Activated CD8-positive, alpha-beta T cell treated with anti-CD3 and anti-CD28 coated beads for 36 hours (primary cell): ENCODE data around the gene USP50. TPM values are rescaled to one million over a fixed set of nuclear protein-coding genes. Genes with fewer than 3 reads are reported as not detected.
"Not testable (repeated sequence)": the region's sequence is repeated elsewhere in the genome, so short reads cannot be mapped to it uniquely, and the experiment has no call there.

Experiments used
- ATAC-seq: fragments of 200-7000 bp; cut with Tn5 transposase; one replicate; pipeline ENCODE4 v1.10.0; 2021; ENCODE audit warnings: mild to moderate bottlenecking, moderate library complexity
- CTCF ChIA-PET: fragments of 350-600 bp; sonication (Branson Sonifier 250); formaldehyde crosslinking; loops from one replicate; lab custom pipeline; 2021; ENCODE audit warnings: antibody characterized with exemption; lab: Charles Lee
- POLR2A ChIA-PET: fragments of 350-600 bp; sonication (Branson Sonifier 250); formaldehyde crosslinking; loops from one replicate; lab custom pipeline; 2021; ENCODE audit warnings: antibody characterized with exemption; lab: Charles Lee
- DNase-seq: peaks from one replicate; pipeline ENCODE4 v3.0.0-alpha.2; 2020
- H3K27ac Mint-ChIP-seq: one replicate; pipeline ENCODE4 v1.8.0; 2021; ENCODE audit warnings: mild to moderate bottlenecking, mixed read lengths
- H3K27me3 Mint-ChIP-seq: one replicate; pipeline ENCODE4 v1.8.0; 2021; ENCODE audit warnings: mixed read lengths
- H3K36me3 Mint-ChIP-seq: one replicate; pipeline ENCODE4 v1.8.0; 2021; ENCODE audit warnings: low read depth, mixed read lengths
- H3K4me1 Mint-ChIP-seq: one replicate; pipeline ENCODE4 v1.8.0; 2021; ENCODE audit warnings: low read depth, mixed read lengths
- H3K4me3 Mint-ChIP-seq: one replicate; pipeline ENCODE4 v1.8.0; 2021; ENCODE audit warnings: mild to moderate bottlenecking, moderate library complexity, mixed read lengths
- H3K9me3 Mint-ChIP-seq: one replicate; pipeline ENCODE4 v1.8.0; 2021; ENCODE audit warnings: mixed read lengths
- intact Hi-C: fragments of 100-400 bp; cut with micrococcal nuclease; formaldehyde crosslinking; loops from one replicate; pipeline ENCODE4 v1.10.0; 2022
- total RNA-seq, 2 experiments: library from RNA; stranded (reverse); gene quantifications; one replicate each; pipeline ENCODE4 v1.2.3, GENCODE V29; 2021
- TF ChIP-seq, protein P1 (sequence below): fragments of 200-600 bp; IDR thresholded peaks from one replicate; pipeline ENCODE4 v1.8.0; 2022; ENCODE audit warnings: antibody characterized with exemption, mild to moderate bottlenecking

USP50 gene
- total RNA-seq, 2 experiments from 2014 or later, result not detected

- Mint-ChIP-seq H3K27ac (no peak overlapping the region), H3K4me3 (no peak overlapping the region), H3K4me1 (no peaks in the 10 kb centered on the region), H3K27me3 (no peaks in the 10 kb centered on the region), H3K36me3 (peaks cover 3% of the 10 kb centered on the region), H3K9me3 (no peaks in the 10 kb centered on the region)
- intact Hi-C loops, result no loop called here
- ChIA-PET POLR2A (no interaction called here), CTCF (no interaction called here)
- TF ChIP-seq, protein P1, sequence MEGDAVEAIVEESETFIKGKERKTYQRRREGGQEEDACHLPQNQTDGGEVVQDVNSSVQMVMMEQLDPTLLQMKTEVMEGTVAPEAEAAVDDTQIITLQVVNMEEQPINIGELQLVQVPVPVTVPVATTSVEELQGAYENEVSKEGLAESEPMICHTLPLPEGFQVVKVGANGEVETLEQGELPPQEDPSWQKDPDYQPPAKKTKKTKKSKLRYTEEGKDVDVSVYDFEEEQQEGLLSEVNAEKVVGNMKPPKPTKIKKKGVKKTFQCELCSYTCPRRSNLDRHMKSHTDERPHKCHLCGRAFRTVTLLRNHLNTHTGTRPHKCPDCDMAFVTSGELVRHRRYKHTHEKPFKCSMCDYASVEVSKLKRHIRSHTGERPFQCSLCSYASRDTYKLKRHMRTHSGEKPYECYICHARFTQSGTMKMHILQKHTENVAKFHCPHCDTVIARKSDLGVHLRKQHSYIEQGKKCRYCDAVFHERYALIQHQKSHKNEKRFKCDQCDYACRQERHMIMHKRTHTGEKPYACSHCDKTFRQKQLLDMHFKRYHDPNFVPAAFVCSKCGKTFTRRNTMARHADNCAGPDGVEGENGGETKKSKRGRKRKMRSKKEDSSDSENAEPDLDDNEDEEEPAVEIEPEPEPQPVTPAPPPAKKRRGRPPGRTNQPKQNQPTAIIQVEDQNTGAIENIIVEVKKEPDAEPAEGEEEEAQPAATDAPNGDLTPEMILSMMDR, result no peak
- ATAC-seq (no peak), DNase-seq (no peak)
Measured at GRCh38 chr15:50513001-50513400, 33.5 kb downstream of the USP50 start.

DNA sequence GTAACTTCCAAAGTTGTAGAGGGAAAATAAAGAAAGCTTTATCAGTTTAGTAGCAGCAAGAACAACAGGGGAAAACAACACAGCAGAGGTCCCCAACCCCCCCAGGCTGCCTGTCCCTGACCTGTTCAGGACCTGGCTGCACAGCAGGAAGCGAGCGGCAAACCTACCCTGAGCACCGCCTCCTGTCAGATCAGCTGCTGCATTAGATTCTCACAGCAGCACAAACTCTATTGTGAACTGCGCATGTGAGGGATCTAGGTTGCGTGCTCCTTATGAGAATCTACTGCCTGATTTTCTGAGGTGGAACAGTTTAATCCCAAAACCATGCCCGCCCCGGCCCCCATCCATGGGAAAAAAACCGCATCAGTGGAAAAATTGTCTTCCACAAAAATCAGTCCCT is 40.3 kb downstream of the USP50 start:
- no peak for ATAC-seq
- Mint-ChIP-seq H3K27ac (no peak overlapping the region), H3K4me3 (no peak overlapping the region), H3K27me3 (no peaks in the 10 kb centered on the region), H3K9me3 (no peaks in the 10 kb centered on the region), H3K4me1 (no peaks in the 10 kb centered on the region), H3K36me3 (peaks cover 9% of the 10 kb centered on the region)
- ChIA-PET CTCF (no interaction called here), POLR2A (interaction anchor here (0.6 kb wide), 1 partner anchor 131 kb away, joined by 5 read pairs; no protein-coding TSS in a partner anchor)
- TF ChIP-seq, protein P1, result no peak
- intact Hi-C loops, result no loop called here
- DNase-seq, result no peak

GRCh38 chr15:50505656-50506055 is 40.8 kb downstream of the USP50 start:
- H3K9me3 Mint-ChIP-seq, H3K27me3 Mint-ChIP-seq, H3K27ac Mint-ChIP-seq, H3K36me3 Mint-ChIP-seq, DNase-seq, ATAC-seq, H3K4me1 Mint-ChIP-seq, CTCF ChIA-PET, intact Hi-C loops, H3K4me3 Mint-ChIP-seq, POLR2A ChIA-PET: not testable (repeated sequence)

- Mint-ChIP-seq H3K4me1 (no peaks in the 10 kb centered on the region), H3K9me3 (no peaks in the 10 kb centered on the region), H3K4me3 (no peak overlapping the region), H3K27ac (no peak overlapping the region), H3K27me3 (no peaks in the 10 kb centered on the region), H3K36me3 (peaks cover 25% of the 10 kb centered on the region)
- intact Hi-C loops, result no loop called here
- DNase-seq (no peak), ATAC-seq (no peak)
- POLR2A ChIA-PET, result no interaction called here
- TF ChIP-seq, protein P1, result no peak
- CTCF ChIA-PET, result interaction anchor here (1.0 kb wide), 1 partner anchor 28 kb away, joined by 3 read pairs; no protein-coding TSS in a partner anchor
Measured at GRCh38 chr15:50503144-50503543, 43.3 kb downstream of the USP50 start.

GRCh38 chr15:50501815-50502214 is 44.7 kb downstream of the USP50 start:
- CTCF ChIA-PET, result interaction anchor here (0.6 kb wide), 1 partner anchor 596 kb away, joined by 3 read pairs; no protein-coding TSS in a partner anchor
- H3K4me1 Mint-ChIP-seq, result no peaks in the 10 kb centered on the region
- POLR2A ChIA-PET, result no interaction called here

More at GRCh38 chr15:50501815-50502214, 44.7 kb downstream of the USP50 start:
- Mint-ChIP-seq H3K4me3 (no peak overlapping the region), H3K27ac (no peak overlapping the region), H3K27me3 (no peaks in the 10 kb centered on the region), H3K36me3 (peaks cover 29% of the 10 kb centered on the region), H3K9me3 (no peaks in the 10 kb centered on the region)
- intact Hi-C loops, result no loop called here
- ATAC-seq (no peak), DNase-seq (no peak)
- TF ChIP-seq, protein P1, result no peak
